Measurements from ENCODE around the gene TMC2. TPM values are rescaled to one million over a fixed set of nuclear protein-coding genes. Genes with fewer than 3 reads are reported as not detected.

The TMC2 gene
- total and polyA plus RNA-seq, 2 of the 8 experiments (the other 6 are each of a cell fraction or from before 2014, with no cell fraction given): not detected

DNA sequence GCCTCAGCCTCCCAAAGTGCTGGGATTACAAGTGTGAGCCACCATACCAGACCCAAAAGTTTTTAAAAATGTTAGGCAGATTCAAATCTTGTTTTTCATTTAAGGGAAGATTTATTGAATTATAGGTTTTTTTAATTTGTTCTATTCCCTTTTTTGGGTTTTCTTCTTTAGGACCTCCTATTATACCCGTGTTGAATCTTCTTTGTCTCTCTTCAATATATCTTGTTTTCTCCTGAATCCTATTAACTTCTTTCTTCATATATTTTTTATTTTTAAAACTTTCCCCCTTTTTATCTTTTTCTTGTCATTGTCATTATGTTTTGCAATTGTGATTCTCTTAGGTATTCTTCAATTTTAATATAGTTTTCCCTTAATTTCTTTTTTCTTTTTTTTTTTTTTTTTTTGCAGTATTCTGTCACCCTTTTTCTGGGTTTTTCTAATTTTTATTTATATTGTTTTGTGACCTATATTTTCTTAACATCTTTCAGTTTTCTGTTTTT is 70.2 kb downstream of the TMC2 start:
- Histone ChIP-seq H3K27ac (ENCODE audit: low read depth, low read length) (no peak overlapping the region), H4K5ac (ENCODE audit: insufficient read length, low read depth, low read length) (no peak overlapping the region), H3K36me3 (ENCODE audit: control insufficient read depth in 2 of 4, insufficient read depth in 4 of 4, low read length in 3 of 4) (no peaks in the 10 kb centered on the region; a peak in 1 of 8 replicates), H3K79me1 (ENCODE audit: low read depth, low read length) (no peaks in the 10 kb centered on the region), H3K27me3 (replicated peaks in 1 of 4; ENCODE audit: control insufficient read depth in 3 of 4, extremely low read depth in 1 of 4, insufficient read depth in 3 of 4, low read length in 3 of 4) (peaks cover 0 to 3% (median 0%) of the 10 kb centered on the region in 4 experiments; a peak in 1 of 7 replicates), H3K4ac (replicated peaks; ENCODE audit: insufficient read length, low read depth, low read length) (no peak overlapping the region), H3K9me3 (ENCODE audit: insufficient read depth in 2 of 2, low read depth in 1 of 2, low read length in 1 of 2) (peaks cover 3 to 10% of the 10 kb centered on the region in 2 experiments; a peak in 3 of 4 replicates), H3K4me2 (ENCODE audit: insufficient read depth in 1 of 2, low read depth in 2 of 2, low read length in 2 of 2) (no peak overlapping the region), H3K4me1 (replicated peaks in 1 of 4; ENCODE audit: control insufficient read depth in 3 of 4, insufficient read depth in 4 of 4, low read length in 3 of 4) (no peaks in the 10 kb centered on the region), H3K23me2 (ENCODE audit: low read depth, low read length) (no peaks in the 10 kb centered on the region; the same call in 1 of the 2 replicates), H4K8ac (ENCODE audit: extremely low read depth, insufficient read depth, low read length) (no peak overlapping the region), H3K14ac (ENCODE audit: insufficient read length) (no peak overlapping the region), H2AFZ (ENCODE audit: low read length) (no peak overlapping the region), H2AK5ac (ENCODE audit: low read depth, low read length) (no peak overlapping the region), H2BK20ac (ENCODE audit: low read length) (no peak overlapping the region), H3K4me3 (ENCODE audit: extremely low read depth in 1 of 4, insufficient read depth in 2 of 4, low read depth in 3 of 4, low read length in 4 of 4) (no peak overlapping the region), H3K23ac (ENCODE audit: insufficient read length) (no peak overlapping the region), H2BK120ac (replicated peaks; ENCODE audit: low read depth, low read length) (no peak overlapping the region), H3K79me2 (ENCODE audit: control insufficient read depth in 1 of 2, insufficient read depth in 2 of 2, low read length in 2 of 2) (no peaks in the 10 kb centered on the region), H3K56ac (replicated peaks; ENCODE audit: insufficient read length, low read depth, low read length) (no peak overlapping the region), H4K20me1 (replicated peaks in 1 of 2; ENCODE audit: control insufficient read depth in 1 of 2, insufficient read depth in 2 of 2, low read length in 2 of 2) (no peaks in the 10 kb centered on the region), H2BK5ac (ENCODE audit: low read depth, low read length) (no peak overlapping the region), H3K9ac (replicated peaks in 1 of 4; ENCODE audit: extremely low read depth in 1 of 4, low read depth in 3 of 4, low read length in 3 of 4) (no peak overlapping the region), H3K18ac (ENCODE audit: extremely low read depth, low read length) (no peak overlapping the region), H4K91ac (replicated peaks; ENCODE audit: insufficient read length, low read length) (no peak overlapping the region), H2BK12ac (ENCODE audit: low read depth, low read length) (no peak overlapping the region), H2BK15ac (ENCODE audit: low read length) (no peak overlapping the region)
- ChIA-PET POLR2A (ENCODE audit: partially characterized antibody) (no interaction called here), CTCF (ENCODE audit: partially characterized antibody) (no interaction called here)
- FAIRE-seq (no peak), DNase-seq (ENCODE audit: low read depth in 1 of 2, low spot score in 2 of 2) (no peak)
- WGBS, 2 experiments (ENCODE audit: extremely low coverage in 1 of 2, insufficient coverage in 1 of 2, insufficient read length in 1 of 2, insufficient replicate concordance in 2 of 2, low coverage in 1 of 2, low lambda C conversion rate in 2 of 2, missing lambda C conversion rate in 1 of 2): 81% methylated on average over 1 of the region's 1 CpG; no CpG with 5 or more reads in 1 of the 2 experiments
- TF ChIP-seq BACH1 (IDR thresholded peaks at IDR 0.05; ENCODE audit: low read length): no peak
- TF ChIP-seq JUND (IDR thresholded peaks at IDR 0.05; ENCODE audit: low read length): no peak
- no peak for TF ChIP-seq RFX5 (IDR thresholded peaks at IDR 0.05; ENCODE audit: borderline replicate concordance, low read depth, low read length)
- TF ChIP-seq CREB1 (IDR thresholded peaks at IDR 0.05): no peak
- no peak for TF ChIP-seq RBBP5 (IDR thresholded peaks at IDR 0.05; ENCODE audit: borderline replicate concordance, low read depth, low read length)
- TF ChIP-seq HDAC2 (IDR thresholded peaks at IDR 0.05; ENCODE audit: borderline replicate concordance in 1 of 2, low read depth in 2 of 2, low read length in 2 of 2): no peak
- TF ChIP-seq EGR1 (IDR thresholded peaks at IDR 0.05; ENCODE audit: borderline replicate concordance, low read depth, low read length): no peak
- TF ChIP-seq TAF7 (optimal IDR thresholded peaks at IDR 0.05; ENCODE audit: borderline replicate concordance, low read depth, low read length): no peak
- no peak for TF ChIP-seq KDM4A (IDR thresholded peaks at IDR 0.05; ENCODE audit: low read depth, low read length, severe bottlenecking)
- no peak for TF ChIP-seq RNF2 (IDR thresholded peaks at IDR 0.05; ENCODE audit: borderline replicate concordance, low read depth, low read length, missing control alignments, poor library complexity, severe bottlenecking)
- TF ChIP-seq GABPA (IDR thresholded peaks at IDR 0.05; ENCODE audit: borderline replicate concordance, insufficient read depth, low read length): no peak
- no peak for TF ChIP-seq KDM5A (IDR thresholded peaks at IDR 0.05; ENCODE audit: low read length)

Data from H1 (cell line).